Prostate gland (tissue), 2 donors: Measurements from ENCODE around the gene ARF3.

ENCODE experiments used
- CTCF ChIP-seq, 4 experiments: fragments of 200-600 bp in 2 of 4; fragments of 450-650 bp in 2 of 4; sonication (generic) in 2 of 4; IDR thresholded peaks; 1 replicate in 3 of 4; 2 replicates in 1 of 4; pipeline ENCODE4 v1.5.1; 2016 to 2019; ENCODE audit warnings: antibody characterized with exemption in 4 of 4, mild to moderate bottlenecking in 2 of 4, moderate library complexity in 2 of 4
- POLR2A ChIP-seq: fragments of 450-650 bp; IDR thresholded peaks from one replicate; pipeline ENCODE4 v1.6.1; 2016; ENCODE audit warnings: antibody characterized with exemption, mild to moderate bottlenecking
- POLR2AphosphoS5 ChIP-seq: sonication (generic); formaldehyde crosslinking; IDR thresholded peaks from one replicate; pipeline ENCODE4 v1.6.1; 2017; ENCODE audit warnings: antibody characterized with exemption

GRCh38 chr12:48972213-48972951 is 15.1 kb upstream of the ARF3 start:
- TF ChIP-seq CTCF (IDR thresholded peaks at IDR 0.05) (no peak), POLR2AphosphoS5 (no peak), POLR2A (no peak)
